NCI-H510A (cell line): ENCODE results near the gene SLC25A23.
"Not testable (repeated sequence)": the region's sequence is repeated elsewhere in the genome, so short reads cannot be mapped to it uniquely, and the experiment has no call there.

Experiments used
- DNase-seq: peaks from one replicate; lab custom pipeline; 2025; lab: John Stamatoyannopoulos, UW

The SLC25A23 gene

DNA sequence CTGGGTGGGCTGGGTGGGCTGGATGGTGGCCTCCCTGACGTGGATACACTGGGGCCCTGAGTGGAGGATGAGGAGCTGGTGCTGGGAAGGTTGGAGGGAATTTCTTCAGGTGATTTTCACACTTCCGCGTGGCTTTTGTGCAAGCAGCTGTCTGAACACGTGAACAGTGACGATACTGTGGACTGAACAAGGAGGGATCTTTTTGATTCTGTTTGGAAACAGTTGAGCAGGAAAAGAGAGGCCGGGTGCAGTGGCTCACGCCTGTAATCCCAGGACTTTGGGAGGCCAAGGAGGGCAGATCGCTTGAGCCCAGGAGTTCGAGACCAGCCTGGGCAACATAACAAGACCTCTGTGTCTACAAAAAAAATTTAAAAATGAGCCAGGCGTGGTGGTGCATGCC lies 57.5 kb downstream of the SLC25A23 start:
- DNase-seq, result no peak

- DNase-seq, result not testable (repeated sequence)
These were observed 59.3 kb downstream of the SLC25A23 start for GRCh38 chr19:6400062-6400944.

DNA sequence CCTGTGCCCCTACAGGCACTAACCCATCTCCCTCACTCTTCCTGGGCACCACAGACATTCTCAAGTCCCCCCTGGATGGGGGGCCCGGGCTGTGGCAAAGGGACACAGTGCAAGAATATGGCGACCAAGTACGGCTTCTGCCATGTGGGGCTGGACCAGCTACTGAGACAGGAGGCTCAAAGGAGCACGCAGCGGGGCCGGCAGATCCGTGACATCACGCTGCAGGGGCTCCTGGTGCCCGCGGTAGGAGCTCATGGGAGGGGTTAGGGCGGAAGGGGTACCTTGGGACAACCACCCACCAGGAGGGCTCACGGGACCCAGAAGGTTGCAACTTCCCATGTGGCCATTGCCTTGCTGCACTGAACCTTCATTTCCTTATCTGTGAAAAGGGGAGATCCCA lies 63.3 kb downstream of the SLC25A23 start:
- DNase-seq, result no peak

DNA sequence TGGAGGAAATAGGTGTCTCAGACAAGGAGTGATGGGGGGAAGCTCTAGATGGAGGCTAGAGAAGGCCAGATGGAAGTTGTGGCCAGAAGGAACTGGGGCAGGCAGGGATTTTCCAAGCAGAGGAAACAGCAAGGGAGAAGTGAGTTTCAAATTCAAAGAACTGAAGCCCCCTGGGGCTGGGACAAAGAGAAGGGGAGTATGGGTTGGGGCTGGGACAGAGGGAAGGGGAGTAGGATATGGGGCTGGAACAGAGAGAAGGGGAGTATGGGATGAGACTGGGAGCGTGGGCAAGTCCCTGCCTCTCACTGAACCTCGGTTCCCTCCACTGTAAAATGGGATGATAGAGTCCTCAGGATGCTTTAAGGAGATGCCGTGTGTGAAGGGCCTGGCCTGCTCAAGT lies 64.8 kb downstream of the SLC25A23 start:
- DNase-seq, result no peak

- DNase-seq, result no peak
These were observed 65.6 kb downstream of the SLC25A23 start for GRCh38 chr19:6393983-6394412.

DNA sequence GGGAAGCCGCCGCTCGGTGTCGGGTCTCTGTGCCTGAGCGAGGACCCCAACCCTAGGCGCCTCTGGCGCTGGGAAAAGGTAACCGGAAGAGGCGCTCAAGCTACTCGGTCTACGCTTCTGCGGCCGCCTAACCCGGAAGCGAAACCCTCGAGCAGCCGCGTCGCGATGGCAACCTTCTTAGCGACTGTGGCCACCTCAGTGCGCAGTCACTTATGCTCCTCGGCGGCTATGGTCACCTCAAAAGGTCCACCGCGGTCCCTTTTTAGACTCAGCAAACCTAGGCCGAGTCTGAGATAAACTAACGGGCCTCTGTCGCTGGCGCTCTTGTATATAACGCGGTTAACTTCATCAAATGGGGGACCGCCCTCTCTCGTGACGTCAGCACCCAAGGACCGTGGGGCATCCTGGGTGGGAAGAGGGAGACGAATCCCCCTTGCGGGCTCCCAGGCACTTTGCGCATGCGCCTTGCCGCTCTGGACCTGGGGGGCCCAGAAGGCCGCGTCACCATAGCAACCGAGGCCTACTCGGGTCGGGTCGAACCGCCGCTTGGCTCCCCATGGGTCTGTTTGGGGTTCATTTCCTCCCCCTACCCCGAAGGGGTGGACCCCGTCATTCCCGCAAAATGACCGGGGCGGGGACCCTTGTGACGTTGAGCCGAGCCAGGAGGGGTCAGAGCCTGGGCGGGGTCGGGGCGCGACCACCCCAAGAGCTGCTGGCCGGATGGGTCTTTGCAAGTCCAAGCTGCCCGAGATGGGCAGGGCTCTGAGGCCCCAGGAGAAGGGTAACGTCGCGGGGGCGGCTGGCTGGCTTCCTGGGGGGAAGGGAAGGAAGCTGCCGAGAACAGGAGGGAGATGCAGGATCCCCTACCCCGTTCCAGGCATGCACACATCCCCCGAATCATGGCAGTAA lies 66.3 kb downstream of the SLC25A23 start, which contains the start of gene GTF2F1:
Gene GTF2F1, minus strand, starts transcription at position 91 of the 909 bp plus-strand sequence. CDS start 169 bp downstream, outside the sequence.
- peak; percentile 87 for DNase-seq

GRCh38 chr19:6392221-6393073 lies 67.1 kb downstream of the SLC25A23 start:
- no peak for DNase-seq
